HepG2 (cell line): ENCODE data around the gene FHIT. TPM values are rescaled to one million over a fixed set of nuclear protein-coding genes. Genes with fewer than 3 reads are reported as not detected.

Source experiments
- ADNP ChIP-seq: sonication (generic); formaldehyde crosslinking; IDR thresholded peaks from 2 replicates; pipeline ENCODE4 v1.4.0; 2020; ENCODE audit warnings: missing genetic modification reagents
- GTF2F1 ChIP-seq: fragments of 150-350 bp; IDR thresholded peaks from 2 replicates; pipeline ENCODE4 v1.6.1; 2014; ENCODE audit warnings: low read length
- NFRKB ChIP-seq: fragments of 450-650 bp; IDR thresholded peaks from 2 replicates; pipeline ENCODE4 v1.6.1; 2017
- POLR2AphosphoS5 ChIP-seq: IDR thresholded peaks from 2 replicates; pipeline ENCODE4 v1.6.1; 2012; ENCODE audit warnings: low read depth, low read length
- SIX4 ChIP-seq: sonication (generic); formaldehyde crosslinking; IDR thresholded peaks from 2 replicates; pipeline ENCODE4 v1.4.0; 2020; ENCODE audit warnings: missing genetic modification reagents
- SOX5 ChIP-seq: IDR thresholded peaks from 2 replicates; pipeline ENCODE4 v1.6.1; 2016; ENCODE audit warnings: borderline replicate concordance
- SP5 ChIP-seq: IDR thresholded peaks from 2 replicates; pipeline ENCODE4 v1.6.1; 2016; ENCODE audit warnings: low read depth, borderline replicate concordance
- TBL1XR1 ChIP-seq: fragments of 150-350 bp; IDR thresholded peaks from 2 replicates; pipeline ENCODE4 v1.6.1; 2014; ENCODE audit warnings: borderline replicate concordance, low read length; ENCODE audit not compliant: partially characterized antibody
- ZBTB20 ChIP-seq: sonication (generic); formaldehyde crosslinking; IDR thresholded peaks from 2 replicates; pipeline ENCODE4 v1.8.1; 2023; ENCODE audit warnings: missing genetic modification reagents, low read depth, mild to moderate bottlenecking, borderline replicate concordance
- ZFAT ChIP-seq: sonication (generic); formaldehyde crosslinking; conservative IDR thresholded peaks from 2 replicates; pipeline ENCODE4 v1.8.1; 2023; ENCODE audit warnings: missing genetic modification reagents, inconsistent platforms
- ZNF407 ChIP-seq: sonication (generic); formaldehyde crosslinking; IDR thresholded peaks from one replicate; pipeline ENCODE4 v1.5.1; 2020; ENCODE audit warnings: mild to moderate bottlenecking, missing genetic modification reagents; ENCODE audit errors: not compliant biosample characterization
- ZNF547 ChIP-seq: sonication (generic); formaldehyde crosslinking; IDR thresholded peaks from 2 replicates; pipeline ENCODE4 v1.5.1; 2020; ENCODE audit warnings: mild to moderate bottlenecking, missing genetic modification reagents
- polyA plus RNA-seq, 8 experiments: library from polyadenylated mRNA; depleted of rRNA in 3 of 8; stranded (reverse) in 7 of 8; unstranded in 1 of 8; fragments of >200 nt; fragmentation: Illumina TruSeq in 4 of 8; extraction: Trizol in 4 of 8; gene quantifications; 2 replicates each; pipeline versions ENCODE4 v1.2.1 to v1.2.3, GENCODE V29; 2011 to 2016; ENCODE audit warnings: low read depth in 4 of 8, missing spikeins in 1 of 8, mixed read lengths in 1 of 8; ENCODE audit not compliant: insufficient read depth in 1 of 8
- total RNA-seq, 5 experiments: library from RNA; depleted of rRNA; stranded (reverse); fragments of >200 nt; fragmentation: Illumina TruSeq; extraction: Trizol; gene quantifications; 2 replicates each; pipeline ENCODE4 v1.2.3, GENCODE V29; 2016; ENCODE audit warnings: low read depth in 1 of 5
- TF ChIP-seq, protein P1 (sequence below): conservative IDR thresholded peaks from 2 replicates; pipeline ENCODE4 v1.6.1; 2018; ENCODE audit warnings: missing genetic modification reagents
- TF ChIP-seq, protein P2 (sequence below): sonication (generic); formaldehyde crosslinking; IDR thresholded peaks from 2 replicates; pipeline ENCODE4 v1.4.0; 2020; ENCODE audit warnings: missing genetic modification reagents
- TF ChIP-seq, protein P3 (sequence below): sonication (generic); formaldehyde crosslinking; IDR thresholded peaks from 2 replicates; pipeline ENCODE4 v1.4.0; 2020; ENCODE audit warnings: missing genetic modification reagents, borderline replicate concordance

Gene FHIT
- total and polyA plus RNA-seq, 2 of the 13 experiments (the other 11 are each of a cell fraction or from before 2014, with no cell fraction given): 4.0 to 4.6 TPM

DNA sequence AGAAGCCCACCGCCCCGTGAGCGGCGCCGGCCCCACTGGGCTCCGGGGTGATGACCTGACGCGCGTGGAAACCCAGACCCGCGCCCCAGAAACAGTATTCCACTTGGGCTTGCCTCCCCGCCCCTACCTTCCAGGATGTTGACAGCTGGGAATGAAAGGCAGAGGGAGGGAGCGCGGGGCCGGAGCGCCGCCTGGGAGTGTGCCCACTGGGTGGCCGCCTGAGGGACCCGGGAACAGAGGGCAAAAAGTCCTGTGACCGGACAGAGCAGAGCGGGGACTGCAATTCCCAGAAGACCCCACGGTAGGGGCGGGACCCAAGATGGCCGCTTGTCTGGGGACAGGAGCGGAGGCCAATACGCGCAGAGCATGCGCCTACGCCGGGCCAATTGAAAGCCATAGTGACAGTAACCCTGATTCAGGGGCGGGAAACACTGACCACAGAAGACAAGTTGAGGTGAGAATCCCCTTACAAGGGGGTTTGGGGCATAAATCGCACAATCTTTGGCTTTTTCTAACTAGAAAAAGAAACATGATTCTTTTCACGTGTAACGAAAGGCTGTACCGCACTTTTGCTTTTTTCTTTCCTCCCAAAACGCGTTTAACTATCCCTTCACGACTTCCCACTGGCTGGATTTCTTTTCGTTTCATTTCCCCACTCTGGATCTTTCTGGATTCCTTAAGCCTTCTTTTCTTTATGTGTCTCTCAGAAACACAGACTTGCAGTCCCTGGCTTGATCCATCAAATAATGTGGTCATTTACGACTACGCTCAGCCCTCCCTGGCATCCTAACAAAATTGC is at the start of gene FHIT (continued):
- TF ChIP-seq, protein P1, sequence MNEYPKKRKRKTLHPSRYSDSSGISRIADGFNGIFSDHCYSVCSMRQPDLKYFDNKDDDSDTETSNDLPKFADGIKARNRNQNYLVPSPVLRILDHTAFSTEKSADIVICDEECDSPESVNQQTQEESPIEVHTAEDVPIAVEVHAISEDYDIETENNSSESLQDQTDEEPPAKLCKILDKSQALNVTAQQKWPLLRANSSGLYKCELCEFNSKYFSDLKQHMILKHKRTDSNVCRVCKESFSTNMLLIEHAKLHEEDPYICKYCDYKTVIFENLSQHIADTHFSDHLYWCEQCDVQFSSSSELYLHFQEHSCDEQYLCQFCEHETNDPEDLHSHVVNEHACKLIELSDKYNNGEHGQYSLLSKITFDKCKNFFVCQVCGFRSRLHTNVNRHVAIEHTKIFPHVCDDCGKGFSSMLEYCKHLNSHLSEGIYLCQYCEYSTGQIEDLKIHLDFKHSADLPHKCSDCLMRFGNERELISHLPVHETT (CRISPR knock-in tag): no peak
- no peak; the same call in 1 of the 2 replicates for TF ChIP-seq SIX4 (CRISPR knock-in tag)
- no peak for TF ChIP-seq ZBTB20 (CRISPR knock-in tag)
- TF ChIP-seq SOX5: no peak; the same call in 1 of the 2 replicates
- no peak for TF ChIP-seq TBL1XR1
- peak; percentile 49; the same call in 1 of the 2 replicates for TF ChIP-seq ZNF547
- no peak for TF ChIP-seq ZNF407 (CRISPR knock-in tag)
- TF ChIP-seq NFRKB: no peak
- no peak for TF ChIP-seq ADNP (CRISPR knock-in tag)
- TF ChIP-seq ZFAT: no peak
- TF ChIP-seq, protein P2, sequence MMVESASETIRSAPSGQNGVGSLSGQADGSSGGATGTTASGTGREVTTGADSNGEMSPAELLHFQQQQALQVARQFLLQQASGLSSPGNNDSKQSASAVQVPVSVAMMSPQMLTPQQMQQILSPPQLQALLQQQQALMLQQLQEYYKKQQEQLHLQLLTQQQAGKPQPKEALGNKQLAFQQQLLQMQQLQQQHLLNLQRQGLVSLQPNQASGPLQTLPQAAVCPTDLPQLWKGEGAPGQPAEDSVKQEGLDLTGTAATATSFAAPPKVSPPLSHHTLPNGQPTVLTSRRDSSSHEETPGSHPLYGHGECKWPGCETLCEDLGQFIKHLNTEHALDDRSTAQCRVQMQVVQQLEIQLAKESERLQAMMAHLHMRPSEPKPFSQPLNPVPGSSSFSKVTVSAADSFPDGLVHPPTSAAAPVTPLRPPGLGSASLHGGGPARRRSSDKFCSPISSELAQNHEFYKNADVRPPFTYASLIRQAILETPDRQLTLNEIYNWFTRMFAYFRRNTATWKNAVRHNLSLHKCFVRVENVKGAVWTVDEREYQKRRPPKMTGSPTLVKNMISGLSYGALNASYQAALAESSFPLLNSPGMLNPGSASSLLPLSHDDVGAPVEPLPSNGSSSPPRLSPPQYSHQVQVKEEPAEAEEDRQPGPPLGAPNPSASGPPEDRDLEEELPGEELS (CRISPR knock-in tag): 0 out of 2 replicates have a peak, but pooled peaks have one; percentile 12
- peak; percentile 72 for TF ChIP-seq POLR2AphosphoS5
- no peak for TF ChIP-seq GTF2F1
- peak; percentile 82; the same call in 1 of the 2 replicates for TF ChIP-seq SP5 (CRISPR knock-in tag)
- TF ChIP-seq, protein P3, sequence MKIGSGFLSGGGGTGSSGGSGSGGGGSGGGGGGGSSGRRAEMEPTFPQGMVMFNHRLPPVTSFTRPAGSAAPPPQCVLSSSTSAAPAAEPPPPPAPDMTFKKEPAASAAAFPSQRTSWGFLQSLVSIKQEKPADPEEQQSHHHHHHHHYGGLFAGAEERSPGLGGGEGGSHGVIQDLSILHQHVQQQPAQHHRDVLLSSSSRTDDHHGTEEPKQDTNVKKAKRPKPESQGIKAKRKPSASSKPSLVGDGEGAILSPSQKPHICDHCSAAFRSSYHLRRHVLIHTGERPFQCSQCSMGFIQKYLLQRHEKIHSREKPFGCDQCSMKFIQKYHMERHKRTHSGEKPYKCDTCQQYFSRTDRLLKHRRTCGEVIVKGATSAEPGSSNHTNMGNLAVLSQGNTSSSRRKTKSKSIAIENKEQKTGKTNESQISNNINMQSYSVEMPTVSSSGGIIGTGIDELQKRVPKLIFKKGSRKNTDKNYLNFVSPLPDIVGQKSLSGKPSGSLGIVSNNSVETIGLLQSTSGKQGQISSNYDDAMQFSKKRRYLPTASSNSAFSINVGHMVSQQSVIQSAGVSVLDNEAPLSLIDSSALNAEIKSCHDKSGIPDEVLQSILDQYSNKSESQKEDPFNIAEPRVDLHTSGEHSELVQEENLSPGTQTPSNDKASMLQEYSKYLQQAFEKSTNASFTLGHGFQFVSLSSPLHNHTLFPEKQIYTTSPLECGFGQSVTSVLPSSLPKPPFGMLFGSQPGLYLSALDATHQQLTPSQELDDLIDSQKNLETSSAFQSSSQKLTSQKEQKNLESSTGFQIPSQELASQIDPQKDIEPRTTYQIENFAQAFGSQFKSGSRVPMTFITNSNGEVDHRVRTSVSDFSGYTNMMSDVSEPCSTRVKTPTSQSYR: no peak
